Measurements from ENCODE around the gene JAZF1.

JAZF1 gene

DNA sequence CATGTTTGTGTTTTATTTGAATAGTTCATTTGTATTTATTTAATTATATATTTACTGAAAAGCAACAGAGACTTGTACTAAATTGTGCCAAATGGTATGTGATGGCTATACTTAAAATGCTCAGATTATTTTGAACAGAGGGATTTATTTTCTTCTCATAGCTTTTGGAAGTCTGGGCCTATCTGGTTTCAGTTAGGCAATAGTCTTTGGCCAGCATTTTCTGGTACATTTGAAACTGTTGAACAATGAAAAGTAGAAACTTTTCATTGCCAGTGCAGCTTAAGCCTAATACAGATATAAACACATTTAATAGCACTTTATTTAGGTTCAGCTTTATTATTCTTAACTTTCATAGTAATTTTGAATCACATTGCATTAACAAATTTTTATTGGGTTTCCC, 252.6 kb downstream of the JAZF1 start:
- H3K27me3 ChIP-seq (ENCODE audit: insufficient read depth, poor library complexity, severe bottlenecking): no peaks in the 10 kb centered on the region
- no peak for DNase-seq (ENCODE audit: low read depth in 1 of 2, low spot score in 1 of 2)
- H3K27ac ChIP-seq (replicated peaks): no peak overlapping the region
- TF ChIP-seq, protein P1, sequence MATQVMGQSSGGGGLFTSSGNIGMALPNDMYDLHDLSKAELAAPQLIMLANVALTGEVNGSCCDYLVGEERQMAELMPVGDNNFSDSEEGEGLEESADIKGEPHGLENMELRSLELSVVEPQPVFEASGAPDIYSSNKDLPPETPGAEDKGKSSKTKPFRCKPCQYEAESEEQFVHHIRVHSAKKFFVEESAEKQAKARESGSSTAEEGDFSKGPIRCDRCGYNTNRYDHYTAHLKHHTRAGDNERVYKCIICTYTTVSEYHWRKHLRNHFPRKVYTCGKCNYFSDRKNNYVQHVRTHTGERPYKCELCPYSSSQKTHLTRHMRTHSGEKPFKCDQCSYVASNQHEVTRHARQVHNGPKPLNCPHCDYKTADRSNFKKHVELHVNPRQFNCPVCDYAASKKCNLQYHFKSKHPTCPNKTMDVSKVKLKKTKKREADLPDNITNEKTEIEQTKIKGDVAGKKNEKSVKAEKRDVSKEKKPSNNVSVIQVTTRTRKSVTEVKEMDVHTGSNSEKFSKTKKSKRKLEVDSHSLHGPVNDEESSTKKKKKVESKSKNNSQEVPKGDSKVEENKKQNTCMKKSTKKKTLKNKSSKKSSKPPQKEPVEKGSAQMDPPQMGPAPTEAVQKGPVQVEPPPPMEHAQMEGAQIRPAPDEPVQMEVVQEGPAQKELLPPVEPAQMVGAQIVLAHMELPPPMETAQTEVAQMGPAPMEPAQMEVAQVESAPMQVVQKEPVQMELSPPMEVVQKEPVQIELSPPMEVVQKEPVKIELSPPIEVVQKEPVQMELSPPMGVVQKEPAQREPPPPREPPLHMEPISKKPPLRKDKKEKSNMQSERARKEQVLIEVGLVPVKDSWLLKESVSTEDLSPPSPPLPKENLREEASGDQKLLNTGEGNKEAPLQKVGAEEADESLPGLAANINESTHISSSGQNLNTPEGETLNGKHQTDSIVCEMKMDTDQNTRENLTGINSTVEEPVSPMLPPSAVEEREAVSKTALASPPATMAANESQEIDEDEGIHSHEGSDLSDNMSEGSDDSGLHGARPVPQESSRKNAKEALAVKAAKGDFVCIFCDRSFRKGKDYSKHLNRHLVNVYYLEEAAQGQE (IDR thresholded peaks at IDR 0.05; ENCODE audit: insufficient replicate concordance, low read depth): no peak
- TF ChIP-seq GABPA (IDR thresholded peaks at IDR 0.05; ENCODE audit: low read depth) (no peak), SPI1 (IDR thresholded peaks at IDR 0.05; ENCODE audit: borderline replicate concordance, low read depth) (no peak), POLR2AphosphoS5 (IDR thresholded peaks at IDR 0.05; ENCODE audit: low read depth) (no peak)
- TF ChIP-seq, protein P2, sequence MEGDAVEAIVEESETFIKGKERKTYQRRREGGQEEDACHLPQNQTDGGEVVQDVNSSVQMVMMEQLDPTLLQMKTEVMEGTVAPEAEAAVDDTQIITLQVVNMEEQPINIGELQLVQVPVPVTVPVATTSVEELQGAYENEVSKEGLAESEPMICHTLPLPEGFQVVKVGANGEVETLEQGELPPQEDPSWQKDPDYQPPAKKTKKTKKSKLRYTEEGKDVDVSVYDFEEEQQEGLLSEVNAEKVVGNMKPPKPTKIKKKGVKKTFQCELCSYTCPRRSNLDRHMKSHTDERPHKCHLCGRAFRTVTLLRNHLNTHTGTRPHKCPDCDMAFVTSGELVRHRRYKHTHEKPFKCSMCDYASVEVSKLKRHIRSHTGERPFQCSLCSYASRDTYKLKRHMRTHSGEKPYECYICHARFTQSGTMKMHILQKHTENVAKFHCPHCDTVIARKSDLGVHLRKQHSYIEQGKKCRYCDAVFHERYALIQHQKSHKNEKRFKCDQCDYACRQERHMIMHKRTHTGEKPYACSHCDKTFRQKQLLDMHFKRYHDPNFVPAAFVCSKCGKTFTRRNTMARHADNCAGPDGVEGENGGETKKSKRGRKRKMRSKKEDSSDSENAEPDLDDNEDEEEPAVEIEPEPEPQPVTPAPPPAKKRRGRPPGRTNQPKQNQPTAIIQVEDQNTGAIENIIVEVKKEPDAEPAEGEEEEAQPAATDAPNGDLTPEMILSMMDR (IDR thresholded peaks at IDR 0.05; ENCODE audit: insufficient read depth, low read length): no peak
- no peak overlapping the region for H3K4me3 ChIP-seq (replicated peaks; ENCODE audit: insufficient read depth, low read length)

DNA sequence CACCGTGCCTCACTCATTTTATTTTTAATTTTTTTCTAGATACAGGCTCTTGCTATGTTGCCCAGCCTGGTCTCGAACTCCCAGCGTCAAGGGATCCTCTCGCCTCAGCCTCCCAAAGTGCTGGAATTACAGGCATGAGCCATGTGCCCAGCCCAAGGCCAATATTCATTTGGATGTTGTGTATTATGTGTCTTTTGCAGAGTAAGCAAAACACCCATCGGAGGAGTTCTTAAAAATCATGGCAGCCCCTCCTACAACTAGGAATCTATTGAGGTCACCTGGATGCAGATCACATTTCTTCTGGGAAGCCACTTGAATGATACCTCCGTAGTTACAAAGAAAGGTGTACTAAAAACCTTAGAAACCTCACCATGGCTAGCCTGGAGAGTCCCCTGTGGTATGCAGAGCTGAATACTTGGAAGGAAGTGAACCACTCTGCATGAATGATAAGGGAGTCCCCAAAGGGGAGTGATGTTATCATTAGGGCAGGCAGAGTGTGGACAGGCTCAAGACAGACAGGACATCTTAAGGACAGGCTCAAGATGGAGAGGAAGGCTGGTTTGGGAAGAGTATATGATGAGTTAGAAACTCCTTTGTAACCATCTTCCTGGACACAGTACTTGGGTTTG, 254.9 kb downstream of the JAZF1 start:
- no peak for DNase-seq (ENCODE audit: low read depth in 1 of 2, low spot score in 1 of 2)
- no peak overlapping the region for H3K27ac ChIP-seq (replicated peaks)
- H3K27me3 ChIP-seq (ENCODE audit: insufficient read depth, poor library complexity, severe bottlenecking): no peaks in the 10 kb centered on the region
- TF ChIP-seq, protein P2 (IDR thresholded peaks at IDR 0.05; ENCODE audit: insufficient read depth, low read length): no peak
- TF ChIP-seq GABPA (IDR thresholded peaks at IDR 0.05; ENCODE audit: low read depth) (no peak), SPI1 (IDR thresholded peaks at IDR 0.05; ENCODE audit: borderline replicate concordance, low read depth) (no peak), POLR2AphosphoS5 (IDR thresholded peaks at IDR 0.05; ENCODE audit: low read depth) (no peak)
- TF ChIP-seq, protein P1 (IDR thresholded peaks at IDR 0.05; ENCODE audit: insufficient replicate concordance, low read depth): no peak
- no peak overlapping the region for H3K4me3 ChIP-seq (replicated peaks; ENCODE audit: insufficient read depth, low read length)

DNA sequence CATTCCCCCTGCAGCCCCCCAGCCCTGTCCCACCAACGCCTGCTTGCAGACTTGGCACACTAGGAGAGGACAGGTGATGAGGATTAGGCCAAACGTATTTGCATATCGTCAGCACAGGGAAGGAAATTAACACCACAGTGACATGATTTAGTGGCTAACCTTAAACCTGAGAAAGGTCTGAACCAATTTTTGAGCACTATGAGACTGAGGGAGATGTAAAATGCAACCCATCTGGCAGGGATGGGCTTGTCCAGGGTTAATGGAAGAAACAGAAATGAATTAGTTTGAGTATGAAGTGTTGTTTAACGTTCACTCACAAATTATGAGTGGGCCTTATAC, 257.0 kb downstream of the JAZF1 start:
- Histone ChIP-seq H3K27ac (replicated peaks) (no peak overlapping the region), H3K4me3 (replicated peaks; ENCODE audit: insufficient read depth, low read length) (no peak overlapping the region), H3K27me3 (ENCODE audit: insufficient read depth, poor library complexity, severe bottlenecking) (no peaks in the 10 kb centered on the region)
- no peak for TF ChIP-seq POLR2AphosphoS5 (IDR thresholded peaks at IDR 0.05; ENCODE audit: low read depth)
- TF ChIP-seq, protein P1 (IDR thresholded peaks at IDR 0.05; ENCODE audit: insufficient replicate concordance, low read depth): no peak
- TF ChIP-seq, protein P2 (IDR thresholded peaks at IDR 0.05; ENCODE audit: insufficient read depth, low read length): no peak
- no peak for DNase-seq (ENCODE audit: low read depth in 1 of 2, low spot score in 1 of 2)

Data from HL-60 (cell line).